T47D (cell line): ENCODE measurements around the gene EPB41L3.
"Not testable (repeated sequence)": the region's sequence is repeated elsewhere in the genome, so short reads cannot be mapped to it uniquely, and the experiment has no call there.

Source experiments
- DNase-seq, 2 experiments: peaks; one replicate each; pipeline versions ENCODE4 v3.0.0 to v3.0.0-alpha.2; 2011 to 2012; ENCODE audit warnings: low read depth in 1 of 2, low spot score in 1 of 2
- JUND ChIP-seq: IDR thresholded peaks from 2 replicates; pipeline ENCODE4 v1.6.1; 2012; ENCODE audit warnings: low read depth
- in situ Hi-C: cut with HindIII; loops from 2 replicates; pipeline ENCODE4 v1.10.0; 2016; ENCODE audit warnings: low sequenced_read_pairs, low pct_unique_long_range_greater_than_20kb

Gene EPB41L3

DNA sequence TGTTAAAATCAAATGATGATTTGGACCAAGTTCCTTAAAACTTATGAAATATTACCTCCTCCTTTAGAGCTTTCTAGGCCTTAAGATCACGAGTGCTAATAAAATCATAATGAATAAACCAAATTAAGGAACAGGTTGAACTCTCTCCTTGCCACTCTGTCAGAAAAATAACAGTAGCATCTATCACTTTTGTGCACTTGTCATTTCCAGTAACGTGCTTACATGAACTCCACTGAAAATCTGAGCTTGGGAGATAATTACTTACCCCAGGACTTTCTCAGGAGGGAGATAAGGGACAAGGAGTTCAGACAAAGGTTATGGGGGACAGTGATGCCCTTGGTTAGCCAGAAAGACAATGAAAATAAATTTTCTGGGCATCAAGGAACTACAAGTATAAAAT lies 36.0 kb downstream of the EPB41L3 start:
- TF ChIP-seq JUND: no peak
- in situ Hi-C loops: no loop called here
- DNase-seq: no peak

DNA sequence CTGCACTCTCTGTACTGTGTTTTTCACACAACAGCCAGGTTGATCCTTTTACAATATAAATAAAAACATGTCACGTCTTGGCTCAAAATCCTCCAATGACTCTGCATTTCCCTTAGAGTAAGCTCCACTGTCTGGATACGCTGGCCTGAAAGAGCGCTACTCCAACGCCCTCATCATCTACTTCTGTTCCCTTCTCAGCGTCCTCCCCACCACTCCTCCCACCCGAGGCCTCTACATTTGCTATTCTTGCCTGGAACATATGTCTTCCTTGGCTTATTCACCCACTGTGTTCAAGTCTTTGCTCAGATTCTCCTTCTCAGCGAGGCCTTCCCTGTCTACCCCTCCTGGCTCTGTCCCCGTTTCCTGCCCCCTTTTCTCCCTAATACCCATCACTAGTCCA lies 37.6 kb downstream of the EPB41L3 start:
- in situ Hi-C loops: no loop called here
- TF ChIP-seq JUND: no peak
- DNase-seq: no peak

DNA sequence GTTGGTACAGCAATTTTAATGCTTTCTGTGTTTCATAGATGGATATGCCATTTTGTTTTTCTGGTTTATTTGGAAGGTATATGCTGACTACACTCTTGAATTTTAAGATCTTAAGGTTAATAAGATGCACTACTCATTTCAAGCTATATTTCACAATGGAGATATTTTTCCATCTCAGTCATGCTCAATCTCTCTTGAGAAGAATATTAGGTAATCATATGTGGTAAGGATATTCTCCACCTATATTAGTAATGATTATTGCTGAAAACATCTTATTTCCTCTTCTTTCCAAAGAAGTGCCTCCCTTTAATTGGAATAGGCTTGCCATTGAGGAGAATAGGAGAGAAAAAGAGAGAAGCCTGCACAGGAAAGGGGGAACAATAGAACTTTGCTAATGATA lies 40.1 kb downstream of the EPB41L3 start:
- no peak for DNase-seq
- in situ Hi-C loops: no loop called here
- no peak for TF ChIP-seq JUND

DNA sequence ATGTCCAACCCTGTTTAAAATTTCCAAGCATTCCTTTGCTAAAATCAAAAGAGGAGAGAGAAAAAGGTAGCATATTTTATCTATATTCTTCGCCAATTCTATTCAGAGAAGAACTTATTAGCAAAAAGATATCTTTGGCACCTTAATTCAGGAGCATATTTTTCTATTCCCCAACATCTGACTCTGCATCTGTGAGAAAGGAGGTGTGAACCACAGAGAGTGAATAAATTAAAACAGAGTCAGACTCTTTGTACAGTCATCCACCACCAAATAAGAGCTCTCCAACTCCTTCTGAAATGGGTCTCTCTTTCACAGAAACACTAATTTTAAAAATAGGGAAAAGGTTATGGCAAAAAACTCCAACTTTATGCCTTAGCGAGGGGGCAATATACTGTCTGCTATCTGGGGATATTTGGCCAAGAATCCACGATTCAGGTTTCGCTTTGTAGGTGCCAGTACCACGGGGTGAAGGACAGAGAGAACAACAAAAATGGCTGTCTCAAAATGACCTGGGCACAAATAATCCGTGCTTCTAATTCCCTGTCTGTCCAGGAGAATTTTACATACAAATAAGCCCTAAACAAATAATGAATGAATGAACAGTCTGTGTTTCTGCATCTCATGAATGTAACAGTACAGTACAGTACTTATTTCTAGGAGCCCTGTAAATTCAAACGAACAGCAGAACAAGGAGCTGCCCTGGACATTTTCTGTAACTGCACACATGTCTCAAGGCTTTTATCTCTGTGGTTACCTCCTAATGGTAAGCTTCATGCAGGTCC lies 43.4 kb downstream of the EPB41L3 start:
- no peak for DNase-seq
- in situ Hi-C loops: no loop called here
- TF ChIP-seq JUND: no peak

DNA sequence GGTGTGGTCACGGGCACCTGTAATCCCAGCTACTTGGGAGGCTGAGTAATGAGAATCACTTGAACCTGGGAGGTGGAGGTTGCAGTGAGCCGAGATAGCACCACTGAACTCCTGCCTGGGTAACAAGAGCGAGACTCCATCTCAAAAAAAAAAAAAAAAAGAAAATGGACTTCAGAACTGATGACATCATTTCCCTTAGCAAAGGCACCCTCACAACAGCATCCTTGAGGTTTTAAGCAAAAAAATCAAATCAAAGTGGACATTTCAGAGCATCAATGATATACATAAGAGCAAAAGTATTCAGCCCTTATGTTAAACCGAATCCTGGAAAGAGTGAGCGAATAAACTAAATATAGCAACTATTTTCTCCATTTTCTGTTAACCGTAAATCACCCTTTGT lies 45.3 kb downstream of the EPB41L3 start:
- in situ Hi-C loops: no loop called here
- DNase-seq: no peak
- no peak for TF ChIP-seq JUND

DNA sequence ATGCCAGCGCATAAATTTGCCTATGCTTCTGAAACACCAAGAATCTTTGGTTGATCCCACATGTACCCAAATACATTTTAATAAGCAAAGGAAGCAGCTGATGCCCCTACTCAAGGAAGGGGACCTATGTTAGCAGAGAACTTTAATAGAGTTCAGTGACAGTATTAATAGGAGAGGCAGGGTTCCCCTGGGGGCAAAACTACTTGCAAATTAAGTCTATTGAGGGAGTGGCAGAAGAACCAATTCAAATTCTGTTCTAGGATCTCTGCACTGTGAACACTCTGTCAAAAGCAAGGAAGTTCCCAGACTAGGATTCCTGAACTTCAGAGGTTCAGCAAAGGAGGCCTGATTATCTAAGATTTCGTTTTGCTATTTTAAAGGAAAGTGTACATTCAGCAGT lies 47.5 kb downstream of the EPB41L3 start:
- DNase-seq: no peak
- in situ Hi-C loops: no loop called here
- no peak for TF ChIP-seq JUND

DNA sequence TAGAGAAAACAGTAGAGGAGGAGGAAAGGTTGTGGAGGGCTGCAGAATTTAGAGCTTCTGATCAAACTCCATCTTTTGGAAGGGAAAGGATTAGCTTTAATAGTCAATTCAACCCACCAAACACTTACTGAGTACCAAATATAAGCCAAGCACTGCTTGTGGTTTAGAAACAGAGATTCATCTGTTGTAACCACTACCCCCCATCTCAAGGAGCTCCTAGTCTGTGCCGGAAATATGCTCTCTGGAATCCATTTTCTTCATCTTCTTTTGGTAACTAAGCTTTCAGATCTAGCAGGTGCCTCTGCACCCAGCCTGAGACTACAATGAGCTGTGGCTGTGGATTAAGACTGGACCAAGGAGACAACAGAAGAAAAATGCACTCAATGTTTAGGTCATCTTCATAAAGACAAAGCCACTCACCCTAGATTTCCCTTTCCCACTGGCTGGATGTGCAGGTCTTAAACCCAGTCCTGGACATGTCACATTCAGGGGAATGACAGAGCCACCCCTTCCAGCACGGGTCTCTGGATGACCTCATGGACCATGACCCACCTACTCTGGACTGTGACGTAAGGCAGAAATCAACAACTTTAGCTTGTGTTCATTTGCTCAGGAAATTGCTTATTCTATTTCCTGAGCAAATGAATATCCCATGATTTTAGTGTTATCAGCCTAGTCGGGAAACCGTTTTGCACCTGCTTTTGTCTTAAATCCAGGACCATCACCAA lies 52.9 kb downstream of the EPB41L3 start:
- no peak for DNase-seq
- no peak for TF ChIP-seq JUND
- in situ Hi-C loops: no loop called here

DNA sequence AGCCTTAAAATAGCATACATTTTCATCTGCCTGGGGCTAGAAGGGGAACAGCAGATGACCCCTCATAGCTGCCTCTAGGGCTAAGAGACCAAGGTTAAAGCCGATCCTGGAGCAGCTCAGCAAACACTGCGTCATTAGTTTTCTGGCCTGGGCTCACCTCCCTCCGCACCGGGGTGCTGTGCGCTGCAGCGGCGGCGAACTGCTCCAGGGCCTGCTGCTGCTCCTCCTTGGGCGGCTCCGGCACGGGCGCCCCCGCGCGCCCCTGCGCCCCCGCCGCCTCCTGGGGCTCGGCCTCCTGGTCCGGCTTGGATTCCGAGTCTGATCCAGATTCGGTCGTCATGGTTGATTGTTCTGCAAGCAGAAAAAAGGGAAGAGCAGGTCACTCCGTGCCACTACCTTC lies 55.0 kb downstream of the EPB41L3 start:
- no peak for DNase-seq
- in situ Hi-C loops: no loop called here
- TF ChIP-seq JUND: no peak

DNA sequence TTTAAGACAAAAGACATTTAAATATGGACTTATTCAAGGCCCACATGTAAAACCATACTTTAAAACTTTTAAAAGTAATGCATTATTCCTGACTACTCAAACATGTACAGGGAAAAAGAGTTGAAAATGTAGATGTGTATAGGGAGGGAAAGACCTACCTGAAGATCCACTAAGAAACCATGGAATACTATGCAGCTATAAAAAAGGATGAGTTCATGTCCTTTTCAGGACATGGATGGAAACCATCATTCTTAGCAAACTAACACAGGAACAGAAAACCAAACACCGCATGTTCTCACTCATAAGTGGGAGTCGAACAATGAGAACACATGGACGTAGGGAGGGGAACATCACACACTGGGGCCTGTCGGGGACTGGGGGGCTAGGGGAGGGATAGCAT lies 55.8 kb downstream of the EPB41L3 start:
- in situ Hi-C loops, DNase-seq: not testable (repeated sequence)

DNA sequence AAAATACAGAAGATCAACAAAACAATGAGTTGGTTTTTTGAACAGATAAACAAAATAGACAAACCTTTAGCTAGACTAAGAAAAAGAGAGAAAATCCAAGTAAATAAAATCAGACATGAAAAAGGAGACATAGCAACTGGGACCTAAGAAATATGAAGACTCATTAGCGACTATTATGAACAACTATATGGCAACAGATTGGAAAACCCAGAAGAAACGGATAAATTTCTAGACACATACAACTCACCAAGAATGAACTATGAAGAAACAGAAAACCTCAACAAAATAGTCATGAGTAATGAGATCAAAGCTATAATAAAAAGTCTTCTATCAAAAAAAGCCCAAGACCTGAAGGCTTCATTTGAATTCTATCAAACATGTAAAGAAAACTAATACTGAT lies 59.3 kb downstream of the EPB41L3 start:
- in situ Hi-C loops: no loop called here
- no peak for DNase-seq
- TF ChIP-seq JUND: no peak

DNA sequence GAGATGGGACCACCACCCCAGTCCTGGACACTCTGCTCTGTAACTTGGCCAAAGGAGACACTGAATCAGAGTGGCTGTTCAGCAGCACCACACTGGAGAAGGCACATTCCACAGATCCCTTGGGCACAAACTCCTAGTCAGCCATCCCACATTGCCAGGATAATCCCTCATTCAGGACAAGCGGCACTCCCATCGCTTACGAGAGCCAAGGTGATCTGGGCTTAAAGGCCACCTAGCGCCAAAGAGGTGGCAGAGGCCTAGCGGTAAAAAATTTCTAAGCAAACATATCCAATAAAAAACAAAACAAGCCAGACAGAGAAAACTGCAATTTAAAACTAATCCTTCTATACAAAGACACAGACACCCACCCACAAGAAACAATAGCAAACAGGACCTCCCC lies 62.2 kb downstream of the EPB41L3 start:
- no peak for TF ChIP-seq JUND
- DNase-seq: no peak
- in situ Hi-C loops: no loop called here

DNA sequence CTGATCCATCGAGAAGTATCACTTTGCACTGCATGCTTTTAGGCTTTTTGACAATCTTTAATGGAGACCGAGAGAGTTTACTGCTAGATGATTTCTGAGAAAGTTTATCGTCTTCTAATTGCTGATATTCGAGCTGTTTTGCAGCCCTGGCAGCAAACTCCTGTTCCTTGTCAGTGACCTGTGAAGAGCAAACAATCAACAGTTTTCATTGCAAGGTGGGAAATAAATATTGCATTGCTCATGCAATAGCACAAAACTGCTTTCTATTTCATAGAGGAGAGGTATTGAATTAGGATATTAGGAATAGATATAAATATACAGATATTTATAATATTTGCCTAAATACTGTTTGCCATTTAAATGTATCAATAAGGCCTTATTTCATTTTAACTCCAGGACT lies 65.5 kb downstream of the EPB41L3 start:
- TF ChIP-seq JUND: no peak
- in situ Hi-C loops: no loop called here
- no peak for DNase-seq

DNA sequence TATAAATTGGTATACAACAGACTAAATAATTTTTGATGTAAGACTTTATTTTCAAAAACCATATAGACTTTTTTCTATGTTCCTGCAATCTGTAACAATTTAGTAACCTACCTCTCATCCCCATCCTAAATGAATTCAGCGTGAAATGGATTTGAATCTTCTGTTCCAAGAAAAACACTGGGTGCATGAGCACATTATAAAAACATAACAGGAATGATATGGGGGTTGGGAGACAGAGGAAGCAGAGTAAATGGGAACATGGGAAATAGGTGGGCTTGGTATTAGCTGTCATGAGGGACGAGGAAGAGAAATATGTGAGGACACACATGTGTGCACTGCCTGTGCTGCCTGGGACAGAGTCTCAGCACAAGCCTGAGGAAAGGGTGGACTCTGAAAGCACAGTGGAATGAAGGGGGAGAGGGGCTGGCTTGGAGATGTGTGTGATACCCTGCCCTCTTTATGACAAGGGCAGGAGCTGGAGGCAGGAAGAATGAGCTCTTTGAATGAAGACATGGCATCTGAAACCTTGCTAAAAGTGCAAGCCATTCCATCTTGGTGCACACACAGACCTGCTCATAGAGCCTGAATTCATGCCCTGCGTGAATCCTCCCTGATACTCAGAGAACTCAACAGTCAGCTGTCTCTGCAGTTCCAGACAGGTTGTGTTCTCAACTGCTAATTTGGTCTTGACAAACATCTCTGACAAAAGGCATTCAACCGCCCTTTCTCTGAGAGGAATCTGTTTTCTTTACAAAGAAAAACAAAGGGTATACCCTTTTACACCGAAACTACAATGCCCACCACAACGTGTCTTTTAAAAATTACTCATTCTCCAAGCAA lies 66.6 kb downstream of the EPB41L3 start:
- no peak for TF ChIP-seq JUND
- in situ Hi-C loops: no loop called here
- no peak for DNase-seq
